K562 treated with DMSO at 1 percent for 4 hours (cell line): ENCODE data around the gene ZNF727. TPM values are rescaled to one million over a fixed set of nuclear protein-coding genes. Genes with fewer than 3 reads are reported as not detected.

Source experiments
- total RNA-seq: library from RNA; unstranded; fragments of 300-600 nt; gene quantifications from 2 replicates; pipeline ENCODE4 v1.2.3, GENCODE V29; 2022; ENCODE audit not compliant: insufficient read depth

ZNF727 gene
- total RNA-seq = not detected in 2 replicates

GRCh38 chr7:64045301-64046040 is at the start of gene ZNF727:
ZNF727 (plus strand) TSS chr7:64045434; CDS start chr7:64045622, 188 bp downstream.

GRCh38 chr7:63998549-63998948 is 46.7 kb upstream of the ZNF727 start, which contains the start of gene ZNF722:
ZNF722 (plus strand) TSS chr7:63998849; CDS start chr7:63998962, 113 bp downstream.

Other genes with a start within 250 kb of the ZNF727 start
- not detected in 2 replicates for gene ZNF722, start 46.6 kb upstream of the ZNF727 start, total RNA-seq
- gene ZNF735, start 161.8 kb downstream of the ZNF727 start, total RNA-seq = not detected in 2 replicates
- not detected in 2 replicates for gene ZNF679, start 183.0 kb downstream of the ZNF727 start, total RNA-seq